SK-N-SH (cell line): Measurements from ENCODE around the gene KIAA0513. TPM values are rescaled to one million over a fixed set of nuclear protein-coding genes. Genes with fewer than 3 reads are reported as not detected.

Source experiments
- CTCF ChIA-PET: fragments of 300-600, 350-600 bp; formaldehyde crosslinking; extraction: SDS; loops from one replicate; lab custom pipeline; 2021; lab: Yijun Ruan, JAX
- POLR2A ChIA-PET: fragments of 350-600 bp; sonication (Branson Sonifier 250); formaldehyde crosslinking; extraction: SDS; loops from one replicate; lab custom pipeline; 2020; ENCODE audit warnings: antibody characterized with exemption, inconsistent platforms; lab: Yijun Ruan, JAX
- DNase-seq: peaks from one replicate; pipeline ENCODE4 v3.0.0; 2012
- H2AFZ ChIP-seq: fragments of 200-600 bp; sonication (generic); 2 replicates; pipeline ENCODE4 v1.8.1; 2016; ENCODE audit warnings: antibody characterized with exemption, mild to moderate bottlenecking, low read depth
- H3F3A ChIP-seq: fragments of 200-600 bp; sonication (generic); replicated peaks from 2 replicates; pipeline ENCODE3; 2016; ENCODE audit warnings: antibody characterized with exemption, mild to moderate bottlenecking; ENCODE audit not compliant: insufficient read depth
- H3K27ac ChIP-seq, 2 experiments: fragments of 200-500 bp in 1 of 2; fragments of 200-600 bp in 1 of 2; sonication (Bioruptor generic) in 1 of 2; sonication (generic), shearing (Covaris generic) in 1 of 2; 2 replicates each; pipeline versions ENCODE4 v1.5.1 to v1.6.1; 2014 to 2016; ENCODE audit warnings: low read depth in 2 of 2, inconsistent platforms in 1 of 2, low read length in 1 of 2, mild to moderate bottlenecking in 1 of 2, mixed read lengths in 1 of 2
- H3K27me3 ChIP-seq: fragments of 200-600 bp; sonication (generic), shearing (Covaris generic); 2 replicates; pipeline ENCODE4 v1.6.1; 2016; ENCODE audit warnings: mixed run types; ENCODE audit not compliant: insufficient read depth
- H3K36me3 ChIP-seq, 2 experiments: fragments of 200-500 bp in 1 of 2; fragments of 200-600 bp in 1 of 2; sonication (Bioruptor generic) in 1 of 2; sonication (generic) in 1 of 2; replicated peaks in 1 of 2; 2 replicates each; pipeline versions ENCODE3 to v1.5.1; 2014 to 2016; ENCODE audit warnings: low read length in 1 of 2, mild to moderate bottlenecking in 1 of 2; ENCODE audit not compliant: insufficient read depth in 2 of 2, control insufficient read depth in 1 of 2
- H3K4me1 ChIP-seq, 2 experiments: fragments of 200-500 bp in 1 of 2; fragments of 200-600 bp in 1 of 2; sonication (Bioruptor generic) in 1 of 2; sonication (generic), shearing (Covaris generic) in 1 of 2; 2 replicates each; pipeline versions ENCODE4 v1.5.1 to v1.6.1; 2014 to 2016; ENCODE audit warnings: low read depth in 1 of 2, low read length in 1 of 2, mixed run types in 1 of 2; ENCODE audit not compliant: insufficient read depth in 2 of 2, control insufficient read depth in 1 of 2
- H3K4me2 ChIP-seq: fragments of 200-600 bp; sonication (generic), shearing (Covaris generic); 2 replicates; pipeline ENCODE4 v1.6.1; 2017; ENCODE audit warnings: mixed run types
- H3K4me3 ChIP-seq, 2 experiments: fragments of 200-500 bp in 1 of 2; fragments of 200-600 bp in 1 of 2; sonication (Bioruptor generic) in 1 of 2; sonication (generic), shearing (Covaris generic) in 1 of 2; 2 replicates each; pipeline versions ENCODE4 v1.5.1 to v1.8.1; 2014 to 2016; ENCODE audit warnings: low read depth in 2 of 2, inconsistent platforms in 1 of 2, low read length in 1 of 2, mild to moderate bottlenecking in 1 of 2, mixed read lengths in 1 of 2, moderate library complexity in 1 of 2
- H3K79me2 ChIP-seq: fragments of 200-600 bp; sonication (generic); 2 replicates; pipeline ENCODE4 v1.8.1; 2017; ENCODE audit warnings: mild to moderate bottlenecking; ENCODE audit not compliant: insufficient read depth
- H3K9ac ChIP-seq: fragments of 200-600 bp; sonication (generic); 2 replicates; pipeline ENCODE4 v1.6.1; 2017; ENCODE audit warnings: mixed run types
- H3K9me2 ChIP-seq: fragments of 200-600 bp; sonication (generic); 2 replicates; pipeline ENCODE4 v1.6.1; 2017; ENCODE audit warnings: mixed run types
- H3K9me3 ChIP-seq: fragments of 200-600 bp; sonication (generic); 2 replicates; pipeline ENCODE4 v1.6.1; 2017; ENCODE audit warnings: mixed run types, mild to moderate bottlenecking, moderate library complexity
- H4K20me1 ChIP-seq: fragments of 200-600 bp; sonication (generic); 2 replicates; pipeline ENCODE4 v1.6.1; 2017; ENCODE audit warnings: mild to moderate bottlenecking, mixed run types; ENCODE audit not compliant: insufficient read depth
- CHD2 ChIP-seq: fragments of 150-350 bp; IDR thresholded peaks from 2 replicates; pipeline ENCODE4 v1.6.1; 2018; ENCODE audit warnings: low read length; ENCODE audit not compliant: partially characterized antibody
- EZH2phosphoT487 ChIP-seq: fragments of 200-600 bp; sonication (generic); IDR thresholded peaks from 2 replicates; pipeline ENCODE4 v1.6.1; 2017; ENCODE audit warnings: low read depth, mixed run types, mild to moderate bottlenecking, antibody characterized with exemption, moderate library complexity, borderline replicate concordance
- FOXM1 ChIP-seq: IDR thresholded peaks from 2 replicates; pipeline ENCODE4 v1.4.0; 2012; ENCODE audit warnings: low read depth, mild to moderate bottlenecking
- GATA2 ChIP-seq: sonication (generic); formaldehyde crosslinking; IDR thresholded peaks from 2 replicates; pipeline ENCODE4 v1.5.0; 2020; ENCODE audit warnings: mild to moderate bottlenecking, missing genetic modification reagents
- JUND ChIP-seq: IDR thresholded peaks from 2 replicates; pipeline ENCODE4 v1.4.0; 2012
- MAX ChIP-seq: IDR thresholded peaks from 2 replicates; pipeline ENCODE4 v1.4.0; 2012; ENCODE audit warnings: low read depth
- MEF2A ChIP-seq: IDR thresholded peaks from 2 replicates; pipeline ENCODE4 v1.4.0; 2012; ENCODE audit warnings: low read depth, borderline replicate concordance
- MXI1 ChIP-seq: IDR thresholded peaks from 2 replicates; pipeline ENCODE4 v1.6.1; 2012; ENCODE audit warnings: mild to moderate bottlenecking, low read depth, low read length, improper control_type of control experiment
- RCOR1 ChIP-seq: fragments of 150-350 bp; IDR thresholded peaks from 2 replicates; pipeline ENCODE4 v1.6.1; 2017; ENCODE audit warnings: antibody characterized with exemption, low read length
- RFX5 ChIP-seq: IDR thresholded peaks from 2 replicates; pipeline ENCODE4 v1.6.1; 2012; ENCODE audit warnings: mild to moderate bottlenecking, improper control_type of control experiment, low read length
- RXRA ChIP-seq: IDR thresholded peaks from 2 replicates; pipeline ENCODE4 v1.4.0; 2012; ENCODE audit warnings: low read depth, mild to moderate bottlenecking, borderline replicate concordance
- SIN3A ChIP-seq: IDR thresholded peaks from 2 replicates; pipeline ENCODE4 v1.6.1; 2012; ENCODE audit warnings: low read depth, mild to moderate bottlenecking, low read length, moderate library complexity, borderline replicate concordance
- SMC3 ChIP-seq: IDR thresholded peaks from 2 replicates; pipeline ENCODE4 v1.6.1; 2012; ENCODE audit warnings: low read depth, low read length, improper control_type of control experiment
- TCF12 ChIP-seq: IDR thresholded peaks from 2 replicates; pipeline ENCODE4 v1.4.0; 2012
- TEAD4 ChIP-seq: IDR thresholded peaks from 2 replicates; pipeline ENCODE4 v1.4.0; 2012; ENCODE audit warnings: mild to moderate bottlenecking, borderline replicate concordance; ENCODE audit not compliant: insufficient read depth
- YY1 ChIP-seq: IDR thresholded peaks from 2 replicates; pipeline ENCODE4 v1.4.0; 2012; ENCODE audit warnings: low read depth, mild to moderate bottlenecking
- ZBTB33 ChIP-seq: IDR thresholded peaks from 2 replicates; pipeline ENCODE4 v1.4.0; 2012; ENCODE audit warnings: low read depth, borderline replicate concordance
- WGBS: methylation state at CpG from one replicate; pipeline ENCODE4 v1.1.6; 2017; ENCODE audit warnings: low lambda C conversion rate; 5-methylcytosine and 5-hydroxymethylcytosine counted together
- polyA plus RNA-seq, 3 experiments: library from polyadenylated mRNA; depleted of rRNA; stranded (reverse); fragments of >200 nt; gene quantifications; 2 replicates each; pipeline ENCODE4 v1.2.3, GENCODE V29; 2012
- TF ChIP-seq, protein P1 (sequence below): fragments of 150-350 bp; IDR thresholded peaks from 2 replicates; pipeline ENCODE4 v1.6.1; 2017; ENCODE audit warnings: antibody characterized with exemption, low read length, low read depth, borderline replicate concordance

KIAA0513 gene
- polyA plus RNA-seq, 1 of the 3 experiments (the other 2 are of a cell fraction): 6.5 TPM

- peaks cover 0 to 25% of the 10 kb centered on the region in 2 experiments; a peak in 3 of 4 replicates for H3K4me1 ChIP-seq
- no peaks in the 10 kb centered on the region for H3K79me2 ChIP-seq
- no peaks in the 10 kb centered on the region for H3K9me2 ChIP-seq
- H2AFZ ChIP-seq: peak overlapping the region; percentile 90
- POLR2A ChIA-PET: no interaction called here
- TF ChIP-seq TEAD4 (no peak), RFX5 (no peak), RXRA (no peak), ZBTB33 (no peak), JUND (no peak), CHD2 (no peak), SMC3 (no peak), SIN3A (no peak), MAX (no peak), GATA2 (CRISPR knock-in tag) (no peak), MEF2A (no peak), FOXM1 (no peak), RCOR1 (no peak), MXI1 (no peak), EZH2phosphoT487 (no peak), TCF12 (no peak), YY1 (no peak)
- TF ChIP-seq, protein P1, sequence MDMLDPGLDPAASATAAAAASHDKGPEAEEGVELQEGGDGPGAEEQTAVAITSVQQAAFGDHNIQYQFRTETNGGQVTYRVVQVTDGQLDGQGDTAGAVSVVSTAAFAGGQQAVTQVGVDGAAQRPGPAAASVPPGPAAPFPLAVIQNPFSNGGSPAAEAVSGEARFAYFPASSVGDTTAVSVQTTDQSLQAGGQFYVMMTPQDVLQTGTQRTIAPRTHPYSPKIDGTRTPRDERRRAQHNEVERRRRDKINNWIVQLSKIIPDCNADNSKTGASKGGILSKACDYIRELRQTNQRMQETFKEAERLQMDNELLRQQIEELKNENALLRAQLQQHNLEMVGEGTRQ: no peak
- TF ChIP-seq, all 33 proteins: peak for 0
- H3K4me2 ChIP-seq: peak overlapping the region; percentile 59
- H3K36me3 ChIP-seq: no peaks in the 10 kb centered on the region
- H3K9ac ChIP-seq: 0 out of 2 replicates have a peak overlapping the region, but pooled peaks have one; percentile 15
- no peaks in the 10 kb centered on the region for H3K9me3 ChIP-seq
- CTCF ChIA-PET: interaction anchor here (3.2 kb wide), 1 partner anchor 23 kb away, joined by 12 read pairs; no protein-coding TSS in a partner anchor
- H3K27ac ChIP-seq: peak overlapping the region; percentile 20 to 85; a peak in 3 of 4 replicates
- H4K20me1 ChIP-seq: no peaks in the 10 kb centered on the region
- no peaks in the 10 kb centered on the region for H3F3A ChIP-seq
- no peak for DNase-seq
- 95% methylated on average over 12 of the region's 12 CpGs for WGBS
- peak overlapping the region in 1 of 2 experiments; percentile 45; a peak in 1 of 4 replicates for H3K4me3 ChIP-seq
- no peaks in the 10 kb centered on the region for H3K27me3 ChIP-seq
Observed at GRCh38 chr16:85138073-85138824, 110.7 kb downstream of the KIAA0513 start.
